Measurements from ENCODE around the gene DZIP3. TPM values are rescaled to one million over a fixed set of nuclear protein-coding genes. Genes with fewer than 3 reads are reported as not detected.

DZIP3 gene
- total RNA-seq, 4 donors from 2014 or later: 0.83 to 5.0 (median 2.8) TPM

GRCh38 chr3:108713009-108713516, 123.5 kb downstream of the DZIP3 start:
- intact Hi-C loops (cut with DNase I): no loop called here
- DNase-seq: no peak
- H3K36me3 ChIP-seq: no peaks in the 10 kb centered on the region
- no peak overlapping the region for H3K4me3 ChIP-seq
- H3K27ac ChIP-seq: no peak overlapping the region
- no peaks in the 10 kb centered on the region for H3K9me3 ChIP-seq
- no peaks in the 10 kb centered on the region for H3K4me1 ChIP-seq
- no peaks in the 10 kb centered on the region for H3K27me3 ChIP-seq
- no peak for TF ChIP-seq POLR2A (IDR thresholded peaks at IDR 0.05)
- TF ChIP-seq CTCF (IDR thresholded peaks at IDR 0.05): no peak
- 69 to 93% methylated on average over 5 of the region's 5 CpGs for WGBS, 2 donors

- no peaks in the 10 kb centered on the region for H3K36me3 ChIP-seq
- DNase-seq: no peak
- no peaks in the 10 kb centered on the region for H3K9me3 ChIP-seq
- no peaks in the 10 kb centered on the region for H3K4me1 ChIP-seq
- 66 to 69% methylated on average over 3 of the region's 3 CpGs for WGBS, 2 donors
- no peaks in the 10 kb centered on the region for H3K27me3 ChIP-seq
- no peak overlapping the region for H3K4me3 ChIP-seq
- TF ChIP-seq POLR2A (IDR thresholded peaks at IDR 0.05): no peak
- intact Hi-C loops (cut with DNase I): no loop called here
- no peak overlapping the region for H3K27ac ChIP-seq
These were observed 124.3 kb downstream of the DZIP3 start for GRCh38 chr3:108713816-108714215.

- DNase-seq: no peak
- no peak overlapping the region for H3K27ac ChIP-seq
- TF ChIP-seq CTCF (IDR thresholded peaks at IDR 0.05): no peak
- TF ChIP-seq POLR2A (IDR thresholded peaks at IDR 0.05): no peak
- no peaks in the 10 kb centered on the region for H3K36me3 ChIP-seq
- H3K27me3 ChIP-seq: no peaks in the 10 kb centered on the region
- intact Hi-C loops (cut with DNase I): no loop called here
- no peaks in the 10 kb centered on the region for H3K9me3 ChIP-seq
- no peak overlapping the region for H3K4me3 ChIP-seq
- 34 to 50% methylated on average over 2 of the region's 2 CpGs for WGBS, 2 donors
- no peaks in the 10 kb centered on the region for H3K4me1 ChIP-seq
These were observed 128.9 kb downstream of the DZIP3 start for GRCh38 chr3:108718454-108718853.

GRCh38 chr3:108719178-108719806, 129.8 kb downstream of the DZIP3 start:
- intact Hi-C loops (cut with DNase I): no loop called here
- WGBS, 2 donors: 33 to 55% methylated on average over 2 of the region's 2 CpGs
- TF ChIP-seq CTCF (IDR thresholded peaks at IDR 0.05): no peak
- TF ChIP-seq POLR2A (IDR thresholded peaks at IDR 0.05): no peak
- Histone ChIP-seq H3K4me1 (no peaks in the 10 kb centered on the region), H3K4me3 (no peak overlapping the region), H3K27me3 (no peaks in the 10 kb centered on the region), H3K36me3 (no peaks in the 10 kb centered on the region), H3K9me3 (no peaks in the 10 kb centered on the region), H3K27ac (no peak overlapping the region)
- no peak for DNase-seq

GRCh38 chr3:108722724-108723123, 133.2 kb downstream of the DZIP3 start:
- WGBS, 2 donors: 27 to 86% methylated on average over 1 of the region's 1 CpG
- TF ChIP-seq CTCF (IDR thresholded peaks at IDR 0.05) (no peak), POLR2A (IDR thresholded peaks at IDR 0.05) (no peak)
- Histone ChIP-seq H3K36me3 (no peaks in the 10 kb centered on the region), H3K4me1 (no peaks in the 10 kb centered on the region), H3K9me3 (no peaks in the 10 kb centered on the region), H3K4me3 (no peak overlapping the region), H3K27me3 (no peaks in the 10 kb centered on the region), H3K27ac (no peak overlapping the region)
- no peak for DNase-seq
- intact Hi-C loops (cut with DNase I): no loop called here

- no peaks in the 10 kb centered on the region for H3K36me3 ChIP-seq
- TF ChIP-seq POLR2A (IDR thresholded peaks at IDR 0.05): no peak
- TF ChIP-seq CTCF (IDR thresholded peaks at IDR 0.05): no peak
- H3K4me1 ChIP-seq: no peaks in the 10 kb centered on the region
- no peak overlapping the region for H3K4me3 ChIP-seq
- no peaks in the 10 kb centered on the region for H3K27me3 ChIP-seq
- WGBS, 2 donors: 55 to 73% methylated on average over 4 of the region's 4 CpGs
- no peak overlapping the region for H3K27ac ChIP-seq
- intact Hi-C loops (cut with DNase I): no loop called here
- H3K9me3 ChIP-seq: no peaks in the 10 kb centered on the region
- DNase-seq: no peak
These were observed 134.6 kb downstream of the DZIP3 start for GRCh38 chr3:108724101-108724500.
